K562 treated with DMSO at 1 percent for 12 hours (cell line): ENCODE measurements around the gene PQBP1. TPM values are rescaled to one million over a fixed set of nuclear protein-coding genes. Genes with fewer than 3 reads are reported as not detected.

Experiments used
- total RNA-seq: library from RNA; unstranded; fragments of 300-600 nt; gene quantifications from 2 replicates; pipeline ENCODE4 v1.2.3, GENCODE V29; 2022; ENCODE audit not compliant: insufficient read depth

PQBP1 gene
- total RNA-seq: 213 and 271 TPM in 2 replicates

DNA sequence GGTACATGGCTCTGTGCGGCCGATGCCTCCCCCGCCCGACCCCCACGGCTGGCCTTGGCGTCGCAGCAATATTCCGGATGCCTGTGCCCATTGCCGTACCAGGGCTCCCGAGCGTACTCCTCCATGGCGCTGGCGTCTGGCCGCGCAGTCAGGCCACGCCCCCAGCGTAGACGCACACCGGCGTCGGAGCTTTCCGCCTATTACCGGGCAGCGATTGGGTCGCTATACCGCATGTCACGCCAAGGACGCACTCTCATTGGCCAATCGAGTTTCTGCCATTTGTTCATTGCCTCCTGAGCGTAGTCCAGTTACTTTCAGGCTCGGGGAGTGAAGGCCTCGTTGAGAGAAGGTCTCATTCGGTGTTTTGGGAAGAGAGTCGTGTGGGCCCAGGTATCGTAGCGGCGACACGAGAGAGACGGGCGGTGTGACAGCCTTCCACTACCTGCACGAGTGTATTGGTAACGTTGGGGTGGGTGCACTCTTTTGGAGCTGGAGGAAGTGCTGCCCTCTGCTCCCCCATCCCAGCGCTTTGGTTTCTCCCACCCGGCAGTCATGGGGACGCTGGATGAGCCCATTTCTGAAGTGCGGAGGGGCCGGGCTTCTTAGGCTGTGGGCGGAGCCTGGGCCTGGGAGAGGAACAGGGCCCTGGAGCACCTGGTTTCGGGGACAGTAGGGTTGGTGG, at the start of gene PQBP1, which contains the start of gene TIMM17B:
Gene PQBP1 (plus strand): TSS at position 306 of the 682 bp plus-strand sequence. CDS start 580 bp downstream, outside the sequence.
Gene TIMM17B (minus strand): TSS at position 144 of the 682 bp plus-strand sequence. CDS start 19 bp downstream, at position 125.

DNA sequence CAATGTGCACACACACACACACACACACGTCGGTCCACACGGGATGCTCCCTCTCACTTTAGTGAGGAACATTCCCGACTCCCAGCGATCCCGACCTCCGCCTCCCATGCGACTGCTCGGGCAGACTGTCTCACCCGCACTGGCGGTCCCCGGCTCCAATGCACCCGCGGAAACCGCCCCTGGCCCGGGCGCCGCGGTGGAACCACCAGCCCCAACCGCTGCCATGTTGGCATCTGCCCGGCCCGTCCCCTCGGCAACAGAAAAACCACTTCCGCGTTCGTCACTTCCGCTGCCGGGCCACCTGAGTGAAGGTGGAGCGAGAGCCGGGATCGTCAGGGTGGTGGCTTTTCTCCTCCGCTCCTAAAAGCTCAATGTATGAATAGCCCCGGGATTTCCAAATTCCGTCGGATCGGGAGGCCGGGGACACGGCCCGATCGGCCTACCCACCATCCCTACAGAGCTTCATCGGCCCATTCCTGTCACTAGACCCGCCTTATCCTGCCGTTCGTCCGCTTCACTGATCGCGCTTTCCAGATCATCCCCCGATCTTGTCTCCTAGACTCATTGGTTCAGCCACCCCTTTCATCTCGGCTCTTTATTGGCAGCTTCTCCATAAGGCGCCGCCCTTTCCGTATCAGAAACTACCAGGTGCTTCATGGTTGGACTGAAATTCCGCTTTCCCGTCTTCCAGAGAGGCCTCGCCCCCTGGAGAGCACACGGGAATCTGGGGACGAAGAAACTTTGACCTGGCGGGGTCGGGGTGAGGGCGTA, 13.9 kb downstream of the PQBP1 start, which contains the start of gene SLC35A2:
Gene SLC35A2 (minus strand): TSS at position 235 of the 771 bp plus-strand sequence. CDS start 10 bp downstream, at position 225.

GRCh38 chrX:48918643-48919340, 21.1 kb downstream of the PQBP1 start, which contains the start of gene PIM2:
PIM2 (minus strand) TSS chrX:48919024; CDS start chrX:48918834, 190 bp downstream.

Other genes starting within 250 kb of the PQBP1 start
- gene WAS, start 214.1 kb upstream of the PQBP1 start, total RNA-seq: 9.4 and 21.6 TPM in 2 replicates
- gene SUV39H1, start 201.2 kb upstream of the PQBP1 start, total RNA-seq: 26.2 and 35.7 TPM in 2 replicates
- 3.2 TPM in 1 of 2 replicates, not detected in the other for gene GLOD5, start 136.2 kb upstream of the PQBP1 start, total RNA-seq
- 100 and 117 TPM in 2 replicates for gene GATA1, start 111.3 kb upstream of the PQBP1 start, total RNA-seq
- gene HDAC6, start 95.9 kb upstream of the PQBP1 start, total RNA-seq: 35.2 and 94.4 TPM in 2 replicates
- not detected in 2 replicates for gene ERAS, start 71.4 kb upstream of the PQBP1 start, total RNA-seq
- gene PCSK1N, start 62.3 kb upstream of the PQBP1 start, total RNA-seq: 1.3 TPM in 1 of 2 replicates, not detected in the other
- gene TIMM17B, start 162 bp upstream of the PQBP1 start, total RNA-seq: 195 and 296 TPM in 2 replicates
- gene SLC35A2, start 13.7 kb downstream of the PQBP1 start, total RNA-seq: 31.7 and 33.0 TPM in 2 replicates
- 149 and 220 TPM in 2 replicates for gene PIM2, start 21.1 kb downstream of the PQBP1 start, total RNA-seq
- 63.6 and 90.5 TPM in 2 replicates for gene OTUD5, start 59.7 kb downstream of the PQBP1 start, total RNA-seq
- gene KCND1, start 73.9 kb downstream of the PQBP1 start, total RNA-seq: 2.6 and 7.0 TPM in 2 replicates
- gene GRIPAP1, start 104.3 kb downstream of the PQBP1 start, total RNA-seq: 19.6 and 36.3 TPM in 2 replicates
- gene TFE3, start 145.4 kb downstream of the PQBP1 start, total RNA-seq: 20.3 and 40.7 TPM in 2 replicates
- 2.7 and 7.2 TPM in 2 replicates for gene CCDC120, start 161.1 kb downstream of the PQBP1 start, total RNA-seq
- gene PRAF2, start 176.1 kb downstream of the PQBP1 start, total RNA-seq: 4.3 and 5.9 TPM in 2 replicates
- gene WDR45, start 182.0 kb downstream of the PQBP1 start, total RNA-seq: 105 and 118 TPM in 2 replicates
- gene GPKOW, start 225.8 kb downstream of the PQBP1 start, total RNA-seq: 42.1 and 46.3 TPM in 2 replicates